ENCODE data around the gene NAALAD2.
"Not testable (repeated sequence)": the region's sequence is repeated elsewhere in the genome, so short reads cannot be mapped to it uniquely, and the experiment has no call there.

DNA sequence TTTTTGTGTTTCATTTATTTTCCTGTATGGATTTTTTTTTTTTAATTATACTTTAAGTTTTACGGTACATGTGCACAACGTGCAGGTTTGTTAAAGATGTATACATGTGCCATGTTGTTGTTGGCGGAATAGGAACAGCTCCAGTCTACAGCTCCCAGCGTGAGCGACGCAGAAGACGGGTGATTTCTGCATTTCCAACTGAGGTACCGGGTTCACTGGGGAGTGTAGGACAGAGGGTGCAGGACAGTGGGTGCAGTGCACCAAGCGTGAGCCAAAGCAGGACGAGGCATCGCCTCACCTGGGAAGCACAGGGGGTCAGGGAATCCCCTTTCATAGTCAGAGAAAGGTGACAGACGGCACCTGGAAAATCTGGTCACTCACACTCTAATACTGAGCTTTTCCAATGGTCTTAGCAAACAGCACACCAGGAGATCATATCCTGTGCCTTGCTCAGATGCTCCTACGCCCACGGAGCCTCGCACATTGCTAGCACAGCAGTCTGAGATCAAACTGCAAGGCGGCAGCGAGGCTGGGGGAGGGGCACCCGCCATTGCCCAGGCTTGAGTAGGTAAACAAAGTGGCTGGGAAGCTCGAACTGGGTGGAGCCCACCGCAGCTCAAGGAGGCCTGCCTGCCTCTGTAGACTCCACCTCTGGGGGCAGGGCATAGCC is 105.6 kb downstream of the NAALAD2 start:
- TF ChIP-seq FOSL1 (IDR thresholded peaks at IDR 0.05; ENCODE audit: insufficient read depth, low read depth, low read length); EZH2 (IDR thresholded peaks at IDR 0.05; ENCODE audit: low read depth, low read length, severe bottlenecking); POLR2AphosphoS5 (IDR thresholded peaks at IDR 0.05; ENCODE audit: low read depth, low read length); JUND (IDR thresholded peaks at IDR 0.05; ENCODE audit: low read length); POLR2A (IDR thresholded peaks at IDR 0.05; ENCODE audit: control extremely low read depth in 1 of 2, low read depth in 2 of 2, low read length in 2 of 2); SRF (IDR thresholded peaks at IDR 0.05; ENCODE audit: low read depth, low read length): not testable (repeated sequence)
- TF ChIP-seq, protein P1, sequence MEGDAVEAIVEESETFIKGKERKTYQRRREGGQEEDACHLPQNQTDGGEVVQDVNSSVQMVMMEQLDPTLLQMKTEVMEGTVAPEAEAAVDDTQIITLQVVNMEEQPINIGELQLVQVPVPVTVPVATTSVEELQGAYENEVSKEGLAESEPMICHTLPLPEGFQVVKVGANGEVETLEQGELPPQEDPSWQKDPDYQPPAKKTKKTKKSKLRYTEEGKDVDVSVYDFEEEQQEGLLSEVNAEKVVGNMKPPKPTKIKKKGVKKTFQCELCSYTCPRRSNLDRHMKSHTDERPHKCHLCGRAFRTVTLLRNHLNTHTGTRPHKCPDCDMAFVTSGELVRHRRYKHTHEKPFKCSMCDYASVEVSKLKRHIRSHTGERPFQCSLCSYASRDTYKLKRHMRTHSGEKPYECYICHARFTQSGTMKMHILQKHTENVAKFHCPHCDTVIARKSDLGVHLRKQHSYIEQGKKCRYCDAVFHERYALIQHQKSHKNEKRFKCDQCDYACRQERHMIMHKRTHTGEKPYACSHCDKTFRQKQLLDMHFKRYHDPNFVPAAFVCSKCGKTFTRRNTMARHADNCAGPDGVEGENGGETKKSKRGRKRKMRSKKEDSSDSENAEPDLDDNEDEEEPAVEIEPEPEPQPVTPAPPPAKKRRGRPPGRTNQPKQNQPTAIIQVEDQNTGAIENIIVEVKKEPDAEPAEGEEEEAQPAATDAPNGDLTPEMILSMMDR (IDR thresholded peaks at IDR 0.05; ENCODE audit: control extremely low read depth in 1 of 3, insufficient read depth in 1 of 3, low read depth in 1 of 3, low read length in 3 of 3), result not testable (repeated sequence)
